NCI-H1092 (cell line): ENCODE results near the gene ANKMY1.

ENCODE experiments used
- DNase-seq: peaks from one replicate; lab custom pipeline; 2025; lab: John Stamatoyannopoulos, UW

Gene ANKMY1

DNA sequence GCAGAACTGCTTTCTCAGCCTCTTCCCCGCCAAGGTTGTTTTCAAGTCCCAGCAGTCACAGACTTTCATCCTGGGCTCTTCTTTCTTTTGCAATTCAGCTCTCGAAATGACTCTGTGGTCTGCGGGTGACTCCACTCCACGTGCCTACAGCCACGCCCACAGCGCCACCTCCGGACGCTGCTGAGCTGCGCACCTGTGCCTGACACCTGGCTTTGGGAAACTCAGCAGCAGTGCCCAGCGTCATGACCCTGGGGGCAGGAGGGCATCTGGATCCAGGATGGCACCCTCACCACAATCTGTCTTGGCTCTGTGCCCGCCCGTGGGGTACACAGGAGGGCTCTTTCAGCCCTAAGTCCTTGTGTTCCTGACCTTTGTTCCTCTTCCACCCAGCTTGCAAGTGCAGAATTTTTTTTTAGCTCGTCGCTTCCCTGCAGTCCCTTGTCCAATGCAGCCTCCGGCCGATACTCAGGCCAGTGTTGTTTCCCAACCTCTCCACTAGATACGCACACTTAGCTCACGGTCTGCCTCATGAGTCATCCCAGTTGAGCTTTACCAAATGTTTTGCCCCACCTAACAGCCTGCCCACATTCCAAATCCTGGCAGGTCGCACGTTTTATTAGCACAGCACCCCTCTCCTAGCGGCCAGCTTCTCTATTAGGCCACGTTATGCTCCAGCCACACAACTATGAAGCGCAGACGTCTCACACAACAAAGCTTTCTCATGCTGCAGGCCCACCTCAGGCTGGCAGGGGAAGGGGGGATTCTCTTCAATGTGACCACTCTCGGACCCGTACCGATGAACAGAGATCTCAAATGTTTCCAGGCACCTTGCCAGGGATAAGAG lies 22.2 kb upstream of the ANKMY1 start:
- DNase-seq, result no peak

DNA sequence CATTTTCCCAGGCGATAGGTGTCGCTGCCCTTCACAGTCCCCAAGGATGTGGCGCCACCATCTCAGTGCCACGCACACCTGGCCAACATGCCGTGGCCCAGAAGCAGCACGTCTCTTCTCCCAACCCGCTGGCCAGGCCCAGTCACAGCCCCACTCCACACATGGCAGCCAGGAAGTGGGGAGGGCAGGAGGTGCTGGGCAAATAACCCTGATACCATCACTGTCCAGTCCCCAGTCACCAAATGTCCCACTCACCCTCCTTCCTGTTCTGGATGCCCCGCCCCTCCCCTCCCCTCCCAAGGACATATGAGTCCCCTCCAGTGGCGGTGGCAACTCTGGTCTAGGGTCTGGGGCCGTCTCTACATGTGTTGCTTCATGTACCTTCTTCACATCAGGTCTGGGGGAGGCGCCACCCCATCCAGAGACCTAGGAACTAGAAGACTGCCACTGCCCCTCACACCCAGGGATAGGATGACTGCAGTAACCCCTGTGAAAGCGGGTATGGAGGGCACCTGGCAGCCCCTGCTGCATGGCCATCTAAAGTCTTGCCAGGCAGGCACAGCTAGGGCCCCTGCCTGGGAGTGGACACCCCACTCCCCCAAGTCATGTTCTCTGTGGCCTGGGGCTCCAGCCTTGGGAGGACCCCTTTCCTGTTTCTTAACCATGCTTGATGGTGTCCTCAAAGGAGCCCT lies 21.4 kb upstream of the ANKMY1 start:
- DNase-seq, result no peak

DNA sequence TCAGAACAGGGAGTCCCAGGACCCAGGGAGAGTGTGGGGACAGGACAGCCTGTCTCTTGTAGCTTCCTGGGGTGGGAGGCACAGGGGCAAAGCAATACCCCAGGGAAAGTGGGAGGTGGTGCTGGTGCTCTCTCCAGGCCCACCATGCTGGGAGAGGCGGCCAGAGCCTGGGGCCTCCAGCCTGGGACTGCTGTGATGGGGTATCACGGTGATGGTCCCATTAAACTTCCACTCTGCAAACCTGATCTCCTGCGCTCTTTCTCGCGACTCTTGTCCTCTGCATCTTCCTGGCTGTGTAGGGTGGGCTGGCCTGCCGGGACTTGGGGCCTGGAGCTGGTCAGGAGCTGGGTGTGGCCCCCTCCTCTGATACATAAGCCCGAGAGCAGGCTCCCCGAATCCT lies 20.7 kb upstream of the ANKMY1 start:
- DNase-seq, result no peak

DNA sequence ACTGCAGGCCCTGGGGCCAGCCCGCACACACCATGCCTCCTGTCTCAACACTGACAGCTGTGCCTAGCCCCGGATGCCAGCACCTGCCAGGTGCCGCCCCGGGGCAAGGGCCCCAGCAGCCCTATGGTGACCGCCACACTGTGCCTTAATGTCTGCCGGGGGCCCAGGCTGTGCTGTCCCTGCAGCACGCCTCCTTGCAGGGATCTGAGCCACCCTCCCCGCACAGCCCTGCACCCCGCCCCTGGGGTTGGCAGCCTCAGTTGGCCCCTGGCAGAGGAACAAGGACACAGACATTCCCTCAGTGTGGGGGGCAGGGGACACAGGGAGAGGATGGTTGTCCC lies 20.3 kb upstream of the ANKMY1 start:
- no peak for DNase-seq

DNA sequence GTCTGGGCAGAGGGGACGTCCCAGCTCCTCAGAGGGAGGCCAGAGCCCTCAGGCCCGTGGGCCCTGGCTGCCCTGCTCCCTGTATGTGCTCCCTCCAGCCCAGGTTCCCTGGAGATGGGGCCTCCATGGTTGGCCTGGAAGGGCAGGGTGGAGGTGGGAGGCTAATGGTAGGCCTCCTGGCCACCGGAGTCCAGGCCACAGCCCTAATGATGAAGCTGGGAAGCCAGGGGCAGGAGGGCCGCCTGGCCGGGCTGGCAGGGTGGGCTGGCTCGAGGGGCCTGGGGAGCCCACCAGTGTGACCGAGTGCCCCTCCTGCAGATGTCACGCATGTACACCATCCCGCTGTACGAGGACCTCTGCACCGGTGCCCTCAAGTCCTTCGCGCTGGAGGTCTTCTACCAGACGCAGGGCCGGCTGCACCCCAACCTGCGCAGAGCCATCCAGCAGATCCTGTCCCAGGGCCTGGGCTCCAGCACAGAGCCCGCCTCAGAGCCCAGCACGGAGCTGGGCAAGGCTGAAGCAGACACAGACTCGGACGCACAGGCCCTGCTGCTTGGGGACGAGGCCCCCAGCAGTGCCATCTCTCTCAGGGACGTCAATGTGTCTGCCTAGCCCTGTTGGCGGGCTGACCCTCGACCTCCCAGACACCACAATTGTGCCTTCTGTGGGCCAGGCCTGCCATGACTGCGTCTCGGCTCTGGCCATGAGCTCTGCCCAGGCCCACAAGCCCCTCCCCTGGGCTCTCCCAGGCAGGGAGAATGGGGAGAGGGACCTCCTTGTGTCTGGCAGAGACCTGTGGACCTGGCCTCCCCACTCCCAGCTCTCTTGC lies 19.7 kb upstream of the ANKMY1 start:
- DNase-seq, result no peak

DNA sequence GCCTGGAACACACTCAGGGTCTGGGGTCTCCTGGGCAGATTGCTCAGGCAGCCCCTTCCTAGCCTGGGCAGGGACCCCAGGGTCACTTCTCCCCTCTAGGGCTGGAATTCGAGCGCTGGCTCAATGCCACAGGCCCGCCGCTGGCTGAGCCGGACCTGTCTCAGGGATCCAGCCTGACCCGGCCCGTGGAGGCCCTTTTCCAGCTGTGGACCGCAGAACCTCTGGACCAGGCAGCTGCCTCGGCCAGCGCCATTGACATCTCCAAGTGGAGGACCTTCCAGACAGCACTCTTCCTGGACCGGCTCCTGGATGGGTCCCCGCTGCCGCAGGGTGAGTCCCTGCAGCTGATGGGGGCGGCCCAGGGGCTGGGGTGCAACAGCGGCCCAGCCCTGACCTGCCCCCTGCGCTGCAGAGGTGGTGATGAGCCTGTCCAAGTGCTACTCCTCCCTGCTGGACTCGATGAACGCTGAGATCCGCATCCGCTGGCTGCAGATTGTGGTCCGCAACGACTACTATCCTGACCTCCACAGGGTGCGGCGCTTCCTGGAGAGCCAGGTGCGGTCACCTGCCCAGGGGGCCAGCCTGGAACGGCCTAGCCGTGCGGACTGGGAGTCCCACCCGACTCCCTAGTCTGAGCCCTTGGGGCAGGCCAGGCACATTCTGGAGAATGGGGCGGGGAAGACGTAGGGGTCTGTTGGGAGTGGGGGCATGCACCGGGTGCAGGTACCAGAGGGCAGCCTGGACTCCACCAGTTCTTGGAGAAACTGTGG lies 18.8 kb upstream of the ANKMY1 start:
- no peak for DNase-seq

DNA sequence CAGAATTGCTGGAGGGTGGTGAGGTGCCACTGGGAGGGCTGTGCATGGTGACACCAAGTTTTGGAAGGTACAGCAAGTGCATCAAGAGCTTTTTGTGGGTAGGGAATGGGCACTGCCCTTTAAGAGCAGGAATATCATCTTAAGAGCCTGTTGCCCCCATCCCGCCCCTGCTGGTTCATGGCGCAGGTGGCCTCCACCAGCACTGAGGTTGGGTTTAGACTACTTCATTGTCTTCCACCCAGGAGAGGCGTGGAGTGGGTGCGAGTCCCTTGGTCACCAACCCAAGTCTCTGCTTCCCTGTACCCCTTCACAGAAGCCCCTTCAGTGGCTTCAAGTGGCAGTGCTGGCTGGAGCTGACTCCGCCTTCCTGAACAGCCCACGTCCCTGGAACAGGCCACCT lies 18.2 kb upstream of the ANKMY1 start:
- DNase-seq, result no peak

DNA sequence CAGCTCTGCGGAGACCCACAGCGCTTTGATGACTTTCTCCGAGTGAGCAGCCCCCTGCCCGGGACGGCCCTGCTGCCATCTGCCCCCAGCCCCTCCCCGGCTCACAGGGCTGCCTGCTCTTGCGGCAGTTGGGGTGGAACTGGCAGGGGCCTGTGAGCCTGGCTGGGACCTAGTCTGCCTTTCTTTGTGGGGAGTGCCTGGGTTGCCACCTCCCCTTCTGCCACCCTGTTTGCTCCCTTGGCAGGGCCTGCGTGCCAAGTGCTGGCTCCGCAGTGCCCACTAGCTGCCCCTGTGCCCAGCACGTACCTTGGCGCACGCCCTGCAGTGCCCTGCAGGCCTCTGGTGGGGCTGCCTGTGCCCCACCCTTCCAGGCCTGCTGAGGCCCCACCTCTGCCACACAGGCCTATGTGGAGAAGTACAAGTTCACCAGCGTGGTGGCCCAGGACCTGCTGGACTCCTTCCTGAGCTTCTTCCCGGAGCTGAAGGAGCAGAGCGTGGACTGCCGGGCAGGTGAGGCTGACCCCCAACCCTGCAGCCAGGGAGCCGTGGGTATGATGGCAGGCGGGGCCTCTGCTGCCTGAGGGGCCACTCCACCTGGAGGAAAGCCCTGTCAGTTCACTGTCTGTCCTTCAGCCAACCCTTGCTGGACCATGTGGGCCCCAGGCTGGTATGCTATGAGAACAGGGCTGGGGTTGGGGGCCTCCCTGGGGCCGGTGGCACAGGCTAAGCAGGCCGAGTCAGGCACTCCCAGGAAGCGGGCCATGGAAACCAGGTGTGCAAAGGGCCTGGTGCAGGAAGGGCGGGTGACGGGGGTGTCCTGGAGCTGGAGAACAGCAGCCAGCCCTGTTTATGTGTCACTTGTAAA lies 17.5 kb upstream of the ANKMY1 start:
- DNase-seq, result no peak

DNA sequence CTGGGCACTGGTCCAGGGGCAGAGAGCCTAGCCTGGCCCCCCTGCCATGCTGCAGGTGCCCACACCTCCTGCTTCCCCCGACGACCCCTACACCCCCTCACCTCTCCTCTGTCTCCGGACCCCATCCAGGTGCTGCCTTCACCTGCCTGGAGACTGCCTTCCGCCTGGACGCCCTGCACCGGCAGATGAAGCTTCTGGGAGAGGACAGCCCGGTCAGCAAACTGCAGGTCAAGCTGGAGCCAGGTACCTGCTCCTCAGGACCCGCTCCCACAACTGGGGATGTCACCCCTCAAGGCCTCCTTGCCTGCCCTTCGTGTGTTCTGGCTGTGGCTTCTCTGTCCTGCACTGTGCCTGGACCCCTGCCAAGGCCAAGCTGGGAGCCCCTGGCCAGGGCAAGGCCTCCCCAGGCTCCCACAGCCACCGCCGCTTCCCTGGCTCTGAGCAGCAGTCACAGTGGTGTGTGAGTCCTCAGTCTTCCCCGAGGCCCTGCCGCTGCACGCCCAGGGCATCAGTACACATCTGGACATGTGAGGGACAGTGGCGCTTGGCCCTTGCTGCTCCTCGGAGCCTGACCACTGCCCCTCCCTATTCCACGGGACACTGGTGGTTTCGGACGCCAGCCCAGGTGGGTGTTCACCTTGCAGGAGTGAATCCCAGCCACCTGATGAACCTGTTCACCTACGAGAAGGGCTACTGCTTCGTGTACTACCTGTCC lies 16.8 kb upstream of the ANKMY1 start:
- DNase-seq, result no peak

DNA sequence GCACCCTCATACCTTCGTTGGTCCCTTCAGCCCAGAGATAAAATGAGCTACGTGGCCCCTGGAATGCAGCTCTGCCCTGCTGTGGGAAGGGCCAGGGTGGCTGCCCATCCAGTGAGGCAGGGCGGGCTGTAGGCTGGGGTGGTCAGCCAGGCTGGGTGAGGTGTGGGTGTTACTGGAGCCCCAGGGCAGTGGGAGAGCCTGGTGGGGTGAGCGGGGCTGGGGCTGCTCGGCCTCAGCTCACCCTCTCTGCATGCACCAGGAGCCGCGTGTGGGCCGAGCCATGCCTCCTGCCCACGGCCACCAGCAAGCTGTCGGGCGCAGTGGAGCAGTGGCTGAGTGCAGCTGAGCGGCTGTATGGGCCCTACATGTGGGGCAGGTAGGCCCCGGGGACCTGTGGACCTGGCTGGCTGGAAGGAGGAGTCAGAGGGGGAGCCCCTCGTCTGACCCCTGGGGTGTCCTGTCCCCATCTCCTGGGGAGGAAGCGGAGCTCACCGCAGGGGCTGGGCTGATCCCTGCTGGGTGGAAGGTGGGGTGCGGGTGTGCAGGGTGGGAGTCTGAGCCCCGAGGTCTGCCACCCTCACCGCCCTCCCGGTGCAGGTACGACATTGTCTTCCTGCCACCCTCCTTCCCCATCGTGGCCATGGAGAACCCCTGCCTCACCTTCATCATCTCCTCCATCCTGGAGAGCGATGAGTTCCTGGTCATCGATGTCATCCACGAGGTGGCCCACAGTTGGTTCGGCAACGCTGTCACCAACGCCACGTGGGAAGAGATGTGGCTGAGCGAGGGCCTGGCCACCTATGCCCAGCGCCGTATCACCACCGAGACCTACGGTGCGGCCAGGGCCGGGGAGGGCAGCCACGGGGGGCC lies 16.0 kb upstream of the ANKMY1 start:
- DNase-seq, result no peak

DNA sequence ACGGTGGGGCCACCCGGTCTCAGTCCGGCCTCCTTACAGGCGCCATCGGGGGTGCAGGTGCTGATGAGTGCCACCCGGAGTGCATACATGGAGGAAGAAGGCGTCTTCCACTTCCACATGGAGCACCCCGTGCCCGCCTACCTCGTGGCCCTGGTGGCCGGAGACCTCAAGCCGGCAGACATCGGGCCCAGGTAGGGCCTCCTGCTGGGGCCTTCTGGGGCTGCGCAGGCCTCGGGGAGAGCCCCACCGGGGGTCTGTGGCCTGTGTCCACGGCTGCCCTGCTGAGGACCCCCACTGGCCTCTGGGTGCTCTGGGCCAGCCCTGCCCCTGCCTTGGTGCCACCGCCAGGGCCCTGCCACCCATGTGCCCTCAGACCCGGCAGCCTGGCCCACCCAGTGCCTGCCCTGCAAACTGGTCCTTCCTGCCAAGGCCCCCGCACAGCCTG lies 15.3 kb upstream of the ANKMY1 start:
- DNase-seq, result no peak

DNA sequence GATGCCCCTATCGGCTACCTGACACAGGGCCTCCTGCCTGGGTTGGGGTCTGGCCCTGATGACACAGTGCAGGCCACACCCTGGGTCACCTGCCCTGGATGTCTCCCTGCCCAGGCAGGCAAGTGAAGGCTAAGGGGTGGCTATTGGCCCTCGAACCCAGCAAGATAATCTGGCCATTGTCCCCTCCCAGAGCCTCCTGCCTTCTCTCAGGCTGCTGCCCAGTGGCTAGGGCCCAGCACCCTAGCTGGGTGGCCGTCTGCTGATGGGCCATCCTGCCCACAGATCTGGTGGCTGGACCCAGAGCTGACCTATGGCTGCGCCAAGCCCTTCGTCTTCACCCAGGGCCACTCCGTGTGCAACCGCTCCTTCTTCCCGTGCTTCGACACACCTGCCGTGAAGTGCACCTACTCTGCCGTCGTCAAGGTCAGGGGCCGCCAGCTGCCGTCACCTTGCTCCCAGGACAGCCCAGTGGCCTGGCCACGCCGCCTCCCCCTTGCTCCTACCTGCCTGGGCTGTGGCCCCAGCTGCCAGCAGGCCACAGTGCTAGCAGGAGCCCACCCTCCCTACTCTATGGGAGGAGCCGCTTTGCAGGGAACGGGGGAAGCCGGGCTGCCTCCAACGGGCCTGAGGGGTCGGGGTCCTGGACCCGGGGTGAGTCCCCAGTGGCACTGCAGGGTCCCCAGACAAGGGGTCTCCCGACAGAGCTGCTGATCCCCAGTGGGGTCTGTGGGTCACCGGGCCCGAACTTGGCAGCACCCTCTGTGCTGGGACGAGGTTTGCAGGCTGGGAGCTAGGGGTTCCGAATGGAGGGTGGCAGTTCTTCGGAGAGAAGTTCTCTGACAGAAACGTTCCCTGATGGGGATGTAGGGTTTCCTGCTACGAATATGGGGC lies 14.6 kb upstream of the ANKMY1 start:
- no peak for DNase-seq

DNA sequence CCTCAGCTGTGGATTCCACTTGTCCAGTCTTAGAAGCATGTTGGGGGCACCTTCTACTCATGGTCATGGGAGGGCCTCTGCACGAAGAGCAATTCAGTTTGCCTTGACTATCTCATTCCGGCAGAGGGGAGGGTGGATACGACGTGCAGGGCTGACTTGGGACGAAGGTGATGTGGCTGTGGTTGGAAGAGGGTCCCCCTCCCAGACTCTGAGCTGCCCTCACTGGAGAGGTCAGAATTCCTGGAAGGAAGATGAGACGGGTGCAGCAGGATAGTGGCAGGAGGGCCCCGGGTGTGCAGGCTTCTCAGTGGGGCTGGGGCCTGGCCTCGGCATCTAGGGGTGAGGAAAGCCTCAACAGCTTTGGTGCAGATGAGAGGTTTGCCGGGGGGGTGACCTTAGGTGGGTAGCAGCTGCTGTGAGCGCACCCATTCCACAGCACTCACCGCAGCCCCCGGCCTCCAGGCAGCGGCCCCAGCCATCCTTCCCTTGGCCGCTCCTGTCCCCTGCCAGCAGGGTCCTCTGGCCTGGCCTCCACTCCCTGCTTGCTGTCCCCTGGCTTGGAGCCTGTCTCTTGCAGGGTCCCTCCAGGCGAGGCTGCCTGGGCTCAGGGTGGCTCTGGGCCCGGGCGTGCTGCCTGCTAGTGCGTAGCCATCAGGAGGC lies 13.7 kb upstream of the ANKMY1 start:
- no peak for DNase-seq

DNA sequence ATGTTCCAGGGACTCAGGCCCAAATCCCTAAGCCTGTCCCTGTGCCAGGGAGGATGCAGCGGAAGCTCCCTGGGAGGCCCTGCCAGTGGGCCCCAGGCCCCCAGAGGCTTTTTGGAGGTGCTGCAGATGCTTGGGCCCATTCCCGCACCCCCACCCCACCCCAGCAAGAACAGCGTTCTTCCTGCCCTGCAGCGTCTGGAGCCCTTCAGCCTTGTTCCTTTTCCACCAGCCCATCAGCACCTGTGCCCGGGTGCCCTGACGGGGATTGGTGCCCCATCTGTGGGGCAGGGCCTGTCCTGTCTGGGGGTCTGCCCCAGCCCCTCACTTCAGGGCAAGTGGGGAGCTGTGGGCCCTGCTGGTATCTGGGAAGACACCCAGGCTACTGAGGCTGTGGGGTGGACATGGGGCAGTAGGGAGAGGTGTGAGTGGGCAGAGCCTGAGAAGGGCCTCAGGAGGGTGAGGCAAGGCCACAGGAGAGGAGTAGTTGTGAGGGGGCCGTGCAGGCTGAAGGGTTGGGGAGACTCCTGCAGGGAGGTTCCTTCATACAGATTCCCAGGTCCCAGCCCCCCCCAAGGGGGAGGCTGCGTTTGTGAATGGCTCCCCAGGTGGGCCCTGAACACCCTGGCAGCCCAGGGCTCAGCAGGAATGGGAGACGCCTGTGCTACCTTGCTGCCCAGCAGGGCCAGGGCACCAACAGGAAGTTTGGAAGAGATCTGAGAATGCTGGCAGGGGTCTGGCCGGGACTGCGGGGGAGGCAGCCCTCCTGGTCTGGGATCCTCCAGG lies 12.9 kb upstream of the ANKMY1 start:
- no peak for DNase-seq

DNA sequence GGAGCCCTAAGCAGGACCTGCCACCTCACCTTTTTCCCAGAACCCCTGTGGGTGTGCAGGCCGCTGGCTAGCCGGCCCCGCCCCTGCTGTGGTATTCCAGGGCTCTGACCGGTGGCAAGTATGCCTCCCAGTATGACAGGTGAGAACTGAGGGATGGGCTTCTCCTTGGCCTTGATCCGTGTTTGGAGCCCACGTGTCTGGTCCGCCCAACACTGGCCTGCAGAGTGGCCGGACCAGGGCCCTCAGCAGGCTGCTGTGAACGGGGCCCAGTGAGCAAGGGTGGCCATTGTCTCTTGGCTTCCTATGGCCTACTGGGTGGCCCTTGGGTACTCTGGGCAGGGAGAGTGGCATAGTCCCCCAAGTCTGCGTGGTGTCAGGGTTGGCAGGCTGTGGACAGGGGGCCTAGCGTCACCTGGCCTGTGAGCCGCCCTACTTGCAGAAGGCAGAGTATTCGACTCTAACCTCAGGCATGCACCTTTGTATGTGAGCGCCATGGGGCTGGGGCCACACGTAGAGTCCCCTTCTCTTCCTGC lies 12.3 kb upstream of the ANKMY1 start:
- DNase-seq, result no peak

DNA sequence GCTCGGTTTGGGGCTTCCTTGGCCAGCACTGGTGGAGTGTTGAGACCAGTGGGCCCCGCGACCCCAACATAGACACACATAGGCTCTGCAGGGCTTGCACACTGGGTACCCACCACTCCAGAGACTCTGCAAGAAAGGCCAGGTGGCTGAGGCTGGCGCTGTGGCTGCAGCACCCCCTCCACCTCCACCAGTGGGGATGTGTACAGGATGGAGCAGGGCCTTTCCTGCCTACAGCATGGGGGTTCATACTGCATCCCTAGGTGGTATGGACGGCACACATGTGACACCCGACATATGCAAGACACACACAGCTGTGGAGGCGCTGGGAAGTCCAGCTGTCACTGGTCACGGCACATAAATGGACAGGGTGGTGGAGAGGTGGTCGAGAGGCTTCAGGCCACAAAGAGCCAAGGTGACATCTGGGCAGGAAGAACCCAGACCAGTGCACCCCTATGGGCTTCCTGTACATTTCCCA lies 11.8 kb upstream of the ANKMY1 start:
- no peak for DNase-seq
